ENCODE results near the gene ADIPOR2.

DNA sequence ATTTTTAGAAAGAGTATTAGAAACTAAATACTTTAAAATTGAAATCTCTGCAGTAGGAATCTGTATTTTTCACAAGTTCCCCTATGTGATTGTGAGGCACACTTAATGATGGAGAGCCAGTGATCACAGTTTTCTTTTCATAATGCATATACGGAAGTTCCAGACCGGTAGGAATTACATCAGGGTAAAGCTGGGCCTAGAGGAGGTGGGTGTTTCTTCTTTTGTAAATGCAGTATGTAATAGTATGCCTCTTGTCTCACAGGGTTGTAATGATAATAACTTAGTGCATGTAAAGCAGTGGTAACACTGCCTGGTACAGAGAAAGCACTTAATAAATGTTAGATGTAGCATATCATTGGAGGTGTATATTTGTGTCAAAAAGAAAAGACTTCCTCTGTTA lies 72.3 kb downstream of the ADIPOR2 start:
- TF ChIP-seq POLR2A (IDR thresholded peaks at IDR 0.05; ENCODE audit: low read depth, low read length): no peak
- no peak for TF ChIP-seq POLR2AphosphoS5 (IDR thresholded peaks at IDR 0.05; ENCODE audit: low read depth, low read length)
